LNCAP (cell line): ENCODE data around the gene HIGD2A.

Experiments
- TF ChIP-seq, protein P1 (sequence below): fragments of 450-650 bp; IDR thresholded peaks from 2 replicates; pipeline ENCODE4 v1.5.1; 2017; ENCODE audit warnings: mild to moderate bottlenecking

Gene HIGD2A

DNA sequence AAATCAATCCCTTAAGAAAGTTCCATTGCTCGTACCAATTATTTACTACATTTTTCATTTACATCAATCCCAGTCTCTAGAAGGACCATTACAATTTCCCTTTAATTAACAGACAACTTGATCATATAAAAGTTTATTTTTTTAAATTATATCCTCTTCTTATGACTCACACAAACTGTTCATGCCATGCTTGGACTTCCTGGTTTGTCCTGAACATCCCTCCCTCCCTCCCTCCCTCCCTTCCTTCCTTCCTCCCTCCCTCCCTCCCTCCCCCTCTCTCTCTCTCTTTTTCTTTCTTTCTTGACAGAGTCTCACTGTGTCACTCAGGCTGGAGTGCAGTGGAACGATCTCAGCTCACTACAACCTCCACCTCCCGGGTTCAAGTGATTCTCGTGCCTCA is 39.4 kb downstream of the HIGD2A start:
- TF ChIP-seq, protein P1, sequence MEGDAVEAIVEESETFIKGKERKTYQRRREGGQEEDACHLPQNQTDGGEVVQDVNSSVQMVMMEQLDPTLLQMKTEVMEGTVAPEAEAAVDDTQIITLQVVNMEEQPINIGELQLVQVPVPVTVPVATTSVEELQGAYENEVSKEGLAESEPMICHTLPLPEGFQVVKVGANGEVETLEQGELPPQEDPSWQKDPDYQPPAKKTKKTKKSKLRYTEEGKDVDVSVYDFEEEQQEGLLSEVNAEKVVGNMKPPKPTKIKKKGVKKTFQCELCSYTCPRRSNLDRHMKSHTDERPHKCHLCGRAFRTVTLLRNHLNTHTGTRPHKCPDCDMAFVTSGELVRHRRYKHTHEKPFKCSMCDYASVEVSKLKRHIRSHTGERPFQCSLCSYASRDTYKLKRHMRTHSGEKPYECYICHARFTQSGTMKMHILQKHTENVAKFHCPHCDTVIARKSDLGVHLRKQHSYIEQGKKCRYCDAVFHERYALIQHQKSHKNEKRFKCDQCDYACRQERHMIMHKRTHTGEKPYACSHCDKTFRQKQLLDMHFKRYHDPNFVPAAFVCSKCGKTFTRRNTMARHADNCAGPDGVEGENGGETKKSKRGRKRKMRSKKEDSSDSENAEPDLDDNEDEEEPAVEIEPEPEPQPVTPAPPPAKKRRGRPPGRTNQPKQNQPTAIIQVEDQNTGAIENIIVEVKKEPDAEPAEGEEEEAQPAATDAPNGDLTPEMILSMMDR = no peak

DNA sequence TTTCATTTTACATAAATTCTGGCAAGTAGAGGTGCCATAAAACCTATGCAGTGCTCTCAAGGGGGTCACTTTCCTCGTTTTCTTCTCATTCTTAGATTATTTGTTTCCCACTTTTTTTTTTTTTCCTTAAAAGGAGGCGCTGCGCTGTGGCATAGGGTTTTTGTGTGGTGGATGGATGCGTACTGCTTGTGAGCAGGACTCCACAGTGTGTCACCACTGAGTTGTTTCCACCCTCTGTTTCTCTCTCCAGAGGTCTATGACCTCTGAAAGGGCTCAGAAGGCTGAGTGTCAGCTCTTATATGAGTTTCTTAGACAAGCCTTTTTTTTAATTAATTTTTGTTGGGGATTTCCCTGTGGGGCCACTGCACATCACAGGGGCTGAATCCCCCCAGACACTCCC is 41.4 kb downstream of the HIGD2A start:
- TF ChIP-seq, protein P1 = no peak

DNA sequence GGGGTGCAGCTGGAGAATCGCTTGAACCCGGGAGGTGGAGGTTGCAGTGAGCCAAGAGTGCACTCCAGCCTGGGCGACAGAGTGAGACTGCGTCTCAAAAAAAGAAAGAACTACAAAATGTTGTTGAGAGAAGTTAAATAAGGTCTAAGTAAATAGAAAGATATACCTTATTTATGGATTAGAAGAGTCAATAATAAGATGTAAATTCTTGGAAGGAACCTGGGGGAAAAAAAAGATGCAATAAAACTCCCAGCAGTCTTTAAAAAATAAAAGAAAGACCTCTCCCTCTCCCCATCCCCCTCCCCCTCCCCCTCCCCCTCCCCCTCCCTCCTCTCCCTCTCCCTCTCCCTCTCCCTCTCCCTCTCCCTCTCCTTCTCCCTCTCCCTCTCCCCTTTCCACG is 44.2 kb downstream of the HIGD2A start:
- TF ChIP-seq, protein P1 = no peak

DNA sequence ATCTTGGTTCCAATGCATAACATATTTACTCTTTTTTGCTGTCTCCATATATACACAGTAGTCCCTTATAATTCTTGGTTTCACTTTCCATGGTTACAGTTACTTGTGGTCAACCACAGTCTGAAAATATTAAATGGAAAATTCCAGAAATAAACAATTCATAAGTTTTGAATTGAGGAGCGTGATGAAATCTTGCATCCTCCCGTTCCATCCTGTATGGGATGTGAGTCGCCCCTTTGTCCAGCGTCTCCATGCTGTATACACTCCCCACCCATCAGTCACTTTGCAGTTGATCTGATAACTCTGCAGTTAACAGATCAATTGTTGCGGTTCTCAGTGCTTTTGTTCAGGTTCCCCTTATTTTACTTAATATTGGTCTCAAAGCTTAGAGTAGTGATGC is 48.1 kb downstream of the HIGD2A start:
- TF ChIP-seq, protein P1 = no peak

DNA sequence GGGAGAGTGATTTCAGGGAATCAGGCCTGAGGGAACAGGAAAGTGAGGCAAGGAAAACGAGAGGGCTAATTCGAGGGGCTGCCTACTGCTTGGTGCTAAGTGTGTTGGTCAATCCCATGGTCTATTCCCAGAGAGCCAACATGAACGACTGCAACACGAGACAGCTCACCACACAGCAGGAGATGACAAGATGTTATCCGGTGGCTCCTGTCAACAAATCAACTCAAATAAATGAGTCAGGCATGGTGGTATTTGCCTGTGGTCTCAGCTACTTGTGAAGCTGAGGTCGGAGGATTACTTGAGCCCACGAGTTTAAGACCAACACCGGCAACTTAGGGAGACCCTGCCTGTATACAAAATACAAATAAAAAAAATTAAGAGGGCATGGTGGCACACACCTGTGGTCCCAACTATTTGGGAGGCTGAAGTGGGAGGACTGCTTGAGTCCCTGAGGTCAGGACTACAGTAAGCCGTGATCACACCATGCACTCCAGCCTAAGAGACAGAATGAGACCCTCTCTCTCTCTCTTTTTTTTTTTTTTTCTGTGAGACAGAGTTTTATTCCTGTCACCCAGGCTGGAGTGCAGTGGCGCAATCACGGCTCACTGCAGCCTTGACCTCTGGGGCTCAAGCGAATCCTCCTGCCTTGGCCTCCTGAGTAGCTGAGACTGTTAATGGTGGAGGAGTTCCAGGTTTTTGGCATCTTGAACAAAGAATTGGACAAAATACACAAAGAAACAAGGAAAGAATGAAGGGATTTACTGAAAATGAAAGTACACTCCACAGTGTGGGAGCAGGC is 50.6 kb downstream of the HIGD2A start:
- TF ChIP-seq, protein P1 = no peak
